Measurements from ENCODE around the gene AFF4. TPM values are rescaled to one million over a fixed set of nuclear protein-coding genes. Genes with fewer than 3 reads are reported as not detected.

AFF4 gene
- total and polyA plus RNA-seq, 9 of the 15 experiments (the other 6 are each of a cell fraction or from before 2014, with no cell fraction given) = 1.7 to 25.8 (median 17.9) TPM

GRCh38 chr5:132866342-132867045 is 96.9 kb downstream of the AFF4 start, which contains the start of the genes GDF9 and UQCRQ (continued):
- TF ChIP-seq TOE1 (IDR thresholded peaks at IDR 0.05; ENCODE audit: borderline replicate concordance) (peak; percentile 64; the same call in 1 of the 2 replicates), TOE1 (CRISPR knock-in tag; IDR thresholded peaks at IDR 0.05; ENCODE audit: borderline replicate concordance, low read depth) (peak; percentile 92), HLTF (IDR thresholded peaks at IDR 0.05) (peak; percentile 20; the same call in 1 of the 2 replicates), PHF20 (IDR thresholded peaks at IDR 0.05; ENCODE audit: partially characterized antibody) (peak; percentile 84), MAFK (IDR thresholded peaks at IDR 0.05; ENCODE audit: low read length) (peak; percentile 4; the same call in 1 of the 2 replicates), BRD9 (IDR thresholded peaks at IDR 0.05; ENCODE audit: low read depth, partially characterized antibody) (no peak), MBD2 (IDR thresholded peaks at IDR 0.05; ENCODE audit: borderline replicate concordance, low read depth) (peak; percentile 96), MAX (CRISPR knock-in tag; IDR thresholded peaks at IDR 0.05) (peak; percentile 17), CREM (IDR thresholded peaks at IDR 0.05; ENCODE audit: low read depth) (peak; percentile 98), POLR2A (conservative IDR thresholded peaks at IDR 0.05) (peak; percentile 99), RCOR1 (IDR thresholded peaks at IDR 0.05; ENCODE audit: borderline replicate concordance in 1 of 2, low read depth in 2 of 2, low read length in 2 of 2) (peak in 1 of 2 experiments; percentile 58; a peak in 1 of 4 replicates), SIN3B (IDR thresholded peaks at IDR 0.05; ENCODE audit: low read depth) (peak; percentile 73), GABPA (tag; conservative IDR thresholded peaks at IDR 0.05; ENCODE audit: low read depth) (peak; percentile 97), ERF (CRISPR knock-in tag; IDR thresholded peaks at IDR 0.05) (no peak; the same call in 1 of the 2 replicates), SMARCE1 (IDR thresholded peaks at IDR 0.05) (no peak), ZNF584 (CRISPR knock-in tag; IDR thresholded peaks at IDR 0.05; ENCODE audit: low read depth) (0 out of 2 replicates have a peak, but pooled peaks have one; percentile 63), EGR1 (conservative IDR thresholded peaks at IDR 0.05) (peak; percentile 77), RBBP5 (IDR thresholded peaks at IDR 0.05; ENCODE audit: borderline replicate concordance, insufficient read depth, low read length, poor library complexity, severe bottlenecking) (peak; percentile 94), ZNF232 (CRISPR knock-in tag; IDR thresholded peaks at IDR 0.05) (0 out of 2 replicates have a peak, but pooled peaks have one; percentile 32), KLF1 (tag; IDR thresholded peaks at IDR 0.05) (0 out of 2 replicates have a peak, but pooled peaks have one; percentile 11), ZNF212 (CRISPR knock-in tag; IDR thresholded peaks at IDR 0.05) (no peak), NR4A1 (CRISPR knock-in tag; IDR thresholded peaks at IDR 0.05) (no peak), NR4A1 (tag; IDR thresholded peaks at IDR 0.05) (peak; percentile 6; the same call in 1 of the 2 replicates)
- TF ChIP-seq, protein P1, sequence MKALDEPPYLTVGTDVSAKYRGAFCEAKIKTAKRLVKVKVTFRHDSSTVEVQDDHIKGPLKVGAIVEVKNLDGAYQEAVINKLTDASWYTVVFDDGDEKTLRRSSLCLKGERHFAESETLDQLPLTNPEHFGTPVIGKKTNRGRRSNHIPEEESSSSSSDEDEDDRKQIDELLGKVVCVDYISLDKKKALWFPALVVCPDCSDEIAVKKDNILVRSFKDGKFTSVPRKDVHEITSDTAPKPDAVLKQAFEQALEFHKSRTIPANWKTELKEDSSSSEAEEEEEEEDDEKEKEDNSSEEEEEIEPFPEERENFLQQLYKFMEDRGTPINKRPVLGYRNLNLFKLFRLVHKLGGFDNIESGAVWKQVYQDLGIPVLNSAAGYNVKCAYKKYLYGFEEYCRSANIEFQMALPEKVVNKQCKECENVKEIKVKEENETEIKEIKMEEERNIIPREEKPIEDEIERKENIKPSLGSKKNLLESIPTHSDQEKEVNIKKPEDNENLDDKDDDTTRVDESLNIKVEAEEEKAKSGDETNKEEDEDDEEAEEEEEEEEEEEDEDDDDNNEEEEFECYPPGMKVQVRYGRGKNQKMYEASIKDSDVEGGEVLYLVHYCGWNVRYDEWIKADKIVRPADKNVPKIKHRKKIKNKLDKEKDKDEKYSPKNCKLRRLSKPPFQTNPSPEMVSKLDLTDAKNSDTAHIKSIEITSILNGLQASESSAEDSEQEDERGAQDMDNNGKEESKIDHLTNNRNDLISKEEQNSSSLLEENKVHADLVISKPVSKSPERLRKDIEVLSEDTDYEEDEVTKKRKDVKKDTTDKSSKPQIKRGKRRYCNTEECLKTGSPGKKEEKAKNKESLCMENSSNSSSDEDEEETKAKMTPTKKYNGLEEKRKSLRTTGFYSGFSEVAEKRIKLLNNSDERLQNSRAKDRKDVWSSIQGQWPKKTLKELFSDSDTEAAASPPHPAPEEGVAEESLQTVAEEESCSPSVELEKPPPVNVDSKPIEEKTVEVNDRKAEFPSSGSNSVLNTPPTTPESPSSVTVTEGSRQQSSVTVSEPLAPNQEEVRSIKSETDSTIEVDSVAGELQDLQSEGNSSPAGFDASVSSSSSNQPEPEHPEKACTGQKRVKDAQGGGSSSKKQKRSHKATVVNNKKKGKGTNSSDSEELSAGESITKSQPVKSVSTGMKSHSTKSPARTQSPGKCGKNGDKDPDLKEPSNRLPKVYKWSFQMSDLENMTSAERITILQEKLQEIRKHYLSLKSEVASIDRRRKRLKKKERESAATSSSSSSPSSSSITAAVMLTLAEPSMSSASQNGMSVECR (CRISPR knock-in tag; IDR thresholded peaks at IDR 0.05) = peak; percentile 9; the same call in 1 of the 2 replicates
- TF ChIP-seq, protein P2, sequence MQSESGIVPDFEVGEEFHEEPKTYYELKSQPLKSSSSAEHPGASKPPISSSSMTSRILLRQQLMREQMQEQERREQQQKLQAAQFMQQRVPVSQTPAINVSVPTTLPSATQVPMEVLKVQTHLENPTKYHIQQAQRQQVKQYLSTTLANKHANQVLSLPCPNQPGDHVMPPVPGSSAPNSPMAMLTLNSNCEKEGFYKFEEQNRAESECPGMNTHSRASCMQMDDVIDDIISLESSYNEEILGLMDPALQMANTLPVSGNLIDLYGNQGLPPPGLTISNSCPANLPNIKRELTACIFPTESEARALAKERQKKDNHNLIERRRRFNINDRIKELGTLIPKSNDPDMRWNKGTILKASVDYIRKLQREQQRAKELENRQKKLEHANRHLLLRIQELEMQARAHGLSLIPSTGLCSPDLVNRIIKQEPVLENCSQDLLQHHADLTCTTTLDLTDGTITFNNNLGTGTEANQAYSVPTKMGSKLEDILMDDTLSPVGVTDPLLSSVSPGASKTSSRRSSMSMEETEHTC (IDR thresholded peaks at IDR 0.05) = no peak

Measured in K562 (cell line).